Measurements from ENCODE around the gene MSANTD3. TPM values are rescaled to one million over a fixed set of nuclear protein-coding genes. Genes with fewer than 3 reads are reported as not detected.

The MSANTD3 gene
- total RNA-seq, 4 donors from 2014 or later, result 16.4 to 38.8 (median 18.2) TPM

DNA sequence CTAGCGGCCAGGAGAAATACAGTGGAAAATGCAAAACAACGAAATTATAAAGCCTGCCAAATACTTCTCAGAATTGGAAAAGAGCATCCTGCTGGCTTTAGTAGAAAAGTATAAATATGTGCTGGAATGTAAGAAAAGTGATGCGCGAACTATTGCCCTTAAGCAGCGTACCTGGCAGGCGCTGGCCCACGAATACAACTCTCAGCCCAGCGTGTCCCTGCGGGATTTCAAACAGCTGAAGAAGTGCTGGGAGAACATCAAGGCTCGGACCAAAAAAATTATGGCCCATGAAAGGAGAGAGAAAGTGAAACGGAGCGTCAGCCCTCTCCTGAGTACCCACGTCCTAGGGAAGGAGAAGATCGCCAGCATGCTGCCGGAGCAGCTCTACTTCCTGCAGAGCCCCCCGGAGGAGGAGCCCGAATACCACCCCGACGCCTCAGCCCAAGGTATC, 15.0 kb downstream of the MSANTD3 start:
- DNase-seq (ENCODE audit: low spot score) (no peak), ATAC-seq (ENCODE audit: low FRiP score) (no peak)
- TF ChIP-seq CTCF (IDR thresholded peaks at IDR 0.05), result no peak

DNA sequence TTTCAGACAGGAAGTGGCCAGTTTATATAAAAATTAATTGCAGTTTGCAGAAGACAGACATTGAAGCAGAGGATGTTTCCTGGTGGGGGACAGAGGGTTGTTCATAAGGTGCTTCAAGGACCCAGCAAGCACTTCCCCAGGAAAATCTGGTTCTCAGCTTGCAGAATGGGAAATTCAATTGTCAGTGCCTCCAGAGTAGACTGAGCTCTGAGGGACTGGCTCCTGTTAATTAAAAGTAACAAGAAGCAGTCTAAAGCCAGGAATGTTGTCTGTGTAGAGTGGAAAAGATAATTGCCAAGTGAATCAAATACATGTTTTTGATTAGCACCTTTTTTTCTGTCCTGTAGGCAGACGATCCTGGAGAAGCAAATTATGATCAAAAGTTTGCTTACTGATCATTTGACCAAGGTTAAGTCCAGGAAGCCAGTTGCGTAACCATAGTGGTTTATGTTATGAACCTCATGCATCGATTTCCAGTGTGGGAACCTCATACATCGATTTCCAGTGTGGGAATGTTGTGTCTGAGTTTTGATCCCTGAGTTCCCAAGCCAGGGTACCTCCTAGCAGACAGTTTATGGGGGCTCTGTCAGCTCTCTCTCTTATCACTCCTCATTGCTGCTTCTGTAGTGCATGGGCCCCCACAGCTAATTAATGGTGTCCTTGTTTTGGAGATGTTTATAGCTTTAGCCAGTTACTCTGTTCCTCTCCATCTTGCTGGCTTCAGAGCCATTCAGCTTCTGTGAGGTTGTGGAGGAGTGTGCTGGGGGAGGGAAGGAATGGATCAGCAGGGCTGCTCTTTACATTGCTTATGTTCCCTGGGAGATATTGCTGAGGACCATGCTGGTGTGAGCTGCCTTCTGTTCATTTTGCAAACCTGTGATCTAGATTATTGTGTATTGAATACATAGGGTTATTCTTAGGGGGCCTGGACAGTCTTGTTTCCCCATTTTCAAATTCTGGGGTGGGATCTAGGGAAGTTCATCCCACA, 17.1 kb downstream of the MSANTD3 start:
- ATAC-seq (ENCODE audit: low FRiP score), result no peak
- no peak for DNase-seq (ENCODE audit: low spot score)
- no peak for TF ChIP-seq CTCF (IDR thresholded peaks at IDR 0.05)

- no peak for ATAC-seq (ENCODE audit: low FRiP score)
- no peak for TF ChIP-seq CTCF (IDR thresholded peaks at IDR 0.05)
- no peak for DNase-seq (ENCODE audit: low spot score)
These were observed 18.4 kb downstream of the MSANTD3 start for GRCh38 chr9:100445161-100445902.

DNA sequence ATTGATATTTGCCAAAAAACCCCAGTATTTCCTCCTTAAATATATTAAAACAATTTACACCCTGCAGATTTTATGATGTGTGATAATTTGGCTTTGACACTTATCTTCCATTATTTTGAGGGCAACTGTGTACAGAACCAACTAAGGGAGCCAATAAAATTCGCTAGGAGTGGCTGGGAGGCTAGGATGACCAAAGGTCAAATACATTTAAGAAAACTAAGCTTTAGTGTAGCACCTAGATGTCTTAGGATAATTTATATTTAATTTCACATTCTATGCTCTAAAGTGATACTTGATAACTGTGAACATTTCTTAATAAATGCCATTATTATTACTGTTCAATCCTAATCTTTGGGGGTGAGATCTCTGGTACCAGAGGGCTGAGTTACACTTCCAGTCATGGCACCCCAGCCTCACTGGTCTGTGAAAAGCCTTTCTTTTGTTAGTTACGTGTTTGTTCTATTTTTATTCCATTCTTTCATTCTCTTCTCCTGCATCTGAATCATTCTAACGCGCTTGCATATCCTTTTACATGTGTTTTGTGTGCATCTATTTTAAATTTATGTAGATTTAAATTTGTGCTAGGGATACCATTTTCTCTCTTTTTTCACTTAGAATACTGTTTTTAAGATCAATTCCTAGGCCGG, 19.1 kb downstream of the MSANTD3 start:
- TF ChIP-seq CTCF (IDR thresholded peaks at IDR 0.05), result no peak
- no peak for DNase-seq (ENCODE audit: low spot score)
- ATAC-seq (ENCODE audit: low FRiP score), result no peak

GRCh38 chr9:100447041-100447440, 20.1 kb downstream of the MSANTD3 start:
- no peak for DNase-seq (ENCODE audit: low spot score)
- no peak for TF ChIP-seq CTCF (IDR thresholded peaks at IDR 0.05)
- ATAC-seq (ENCODE audit: low FRiP score), result no peak

DNA sequence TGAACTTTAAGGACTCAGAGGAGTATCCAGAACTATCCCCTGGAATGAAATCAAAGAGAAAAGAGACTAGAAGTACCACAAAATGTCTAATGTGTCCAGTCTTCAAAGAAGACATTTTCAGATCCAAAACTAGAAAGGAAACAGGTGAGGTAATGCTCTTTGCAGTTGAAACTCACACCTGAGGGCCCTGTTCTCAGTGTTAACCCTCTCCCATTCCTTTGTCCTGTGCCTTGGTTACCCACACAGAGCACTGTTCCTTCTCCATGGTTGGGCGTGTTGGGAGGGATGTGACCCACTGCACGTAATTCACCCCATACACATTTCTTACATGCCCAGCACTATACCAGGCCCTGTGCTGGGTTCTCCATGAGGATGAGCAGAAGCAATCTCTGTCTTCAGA, 21.3 kb downstream of the MSANTD3 start:
- TF ChIP-seq CTCF (IDR thresholded peaks at IDR 0.05), result no peak
- ATAC-seq (ENCODE audit: low FRiP score), result no peak
- no peak for DNase-seq (ENCODE audit: low spot score)

All from omental fat pad (tissue), 4 donors.